Peyer's patch (tissue), 4 donors: ENCODE measurements around the gene MMAB. TPM values are rescaled to one million over a fixed set of nuclear protein-coding genes. Genes with fewer than 3 reads are reported as not detected.

Experiments
- DNase-seq, 3 donors: peaks; one replicate each; pipeline ENCODE4 v3.0.0-alpha.2; 2017 to 2019
- H3K27ac ChIP-seq, 4 donors: fragments of 200-600 bp; sonication (generic); one replicate each; pipeline ENCODE4 v1.5.1; 2016 to 2019
- H3K27me3 ChIP-seq, 2 donors: fragments of 200-600 bp; sonication (generic); one replicate each; pipeline ENCODE4 v1.5.1; 2019
- H3K36me3 ChIP-seq, 3 donors: fragments of 200-600 bp; sonication (generic); one replicate each; pipeline ENCODE4 v1.5.1; 2016 to 2019
- H3K4me1 ChIP-seq, 4 donors: fragments of 200-600 bp; sonication (generic); one replicate each; pipeline ENCODE4 v1.5.1; 2016 to 2019
- H3K4me3 ChIP-seq, 4 donors: fragments of 200-600 bp; sonication (generic); 1 replicate in 3 of 4; 2 replicates in 1 of 4; pipeline ENCODE4 v1.5.1; 2016 to 2019; ENCODE audit warnings: mild to moderate bottlenecking in 1 of 4
- H3K9me3 ChIP-seq, 4 donors: fragments of 200-600 bp; sonication (generic); one replicate each; pipeline ENCODE4 v1.5.1; 2016 to 2019; ENCODE audit warnings: mild to moderate bottlenecking in 1 of 4
- CTCF ChIP-seq, 6 experiments: fragments of 450-650 bp in 4 of 6; fragments of 200-600 bp in 2 of 6; sonication (generic) in 1 of 6; IDR thresholded peaks; one replicate each; pipeline ENCODE4 v1.5.1; 2017 to 2019; ENCODE audit warnings: antibody characterized with exemption in 6 of 6, mild to moderate bottlenecking in 3 of 6, moderate library complexity in 1 of 6
- POLR2A ChIP-seq, 2 donors: fragments of 450-650 bp; IDR thresholded peaks; one replicate each; pipeline ENCODE4 v1.5.1; 2017; ENCODE audit warnings: antibody characterized with exemption in 2 of 2, mild to moderate bottlenecking in 2 of 2, moderate library complexity in 2 of 2
- total RNA-seq, 4 donors: library from RNA; depleted of rRNA; stranded (reverse); fragments of >200 nt; gene quantifications; one replicate each; pipeline ENCODE4 v1.1.0, GENCODE V29; 2016

Gene MMAB
- 10 to 100 TPM; 30.8 to 41.4 (median 32.1) TPM for total RNA-seq

GRCh38 chr12:109573029-109573913, at the start of gene MMAB, which contains the start of gene MVK:
Gene MMAB, minus strand, starts transcription at chr12:109573504. Its CDS starts 24 bp downstream, at chr12:109573480.
Gene MVK, plus strand, starts transcription at chr12:109573794. Its CDS starts 1,029 bp downstream, at chr12:109574823.
- H3K27ac ChIP-seq = peak within 1 kb of the TSS; percentile 84 to 91 (median 88)
- H3K36me3 ChIP-seq = peaks cover 0 to 43% (median 0%) of the 10 kb centered on the region in 3 donors
- H3K9me3 ChIP-seq = no peaks in the 10 kb centered on the region
- peak within 1 kb of the TSS; percentile 71 to 95 (median 82) for H3K4me3 ChIP-seq
- TF ChIP-seq CTCF (IDR thresholded peaks at IDR 0.05) (peak in 1 of 6 experiments; percentile 16), POLR2A (IDR thresholded peaks at IDR 0.05) (peak; percentile 70 to 74)
- no peaks in the 10 kb centered on the region for H3K27me3 ChIP-seq
- DNase-seq = peak; percentile 98 to 100 (median 99)
- peaks cover 0 to 15% (median 3%) of the 10 kb centered on the region in 4 donors for H3K4me1 ChIP-seq

GRCh38 chr12:109621901-109622364, 48.6 kb upstream of the MMAB start:
- no peak for TF ChIP-seq CTCF (IDR thresholded peaks at IDR 0.05)
- no peak for TF ChIP-seq POLR2A (IDR thresholded peaks at IDR 0.05)
- Histone ChIP-seq H3K4me3 (no peak overlapping the region), H3K4me1 (no peaks in the 10 kb centered on the region), H3K36me3 (no peaks in the 10 kb centered on the region), H3K27me3 (no peaks in the 10 kb centered on the region), H3K9me3 (no peaks in the 10 kb centered on the region), H3K27ac (no peak overlapping the region)
- DNase-seq = no peak

- TF ChIP-seq CTCF (IDR thresholded peaks at IDR 0.05) = no peak
- TF ChIP-seq POLR2A (IDR thresholded peaks at IDR 0.05) = no peak
- Histone ChIP-seq H3K27ac (no peak overlapping the region), H3K36me3 (no peaks in the 10 kb centered on the region), H3K4me1 (no peaks in the 10 kb centered on the region), H3K9me3 (no peaks in the 10 kb centered on the region), H3K4me3 (no peak overlapping the region), H3K27me3 (no peaks in the 10 kb centered on the region)
- no peak for DNase-seq
These were observed 47.9 kb upstream of the MMAB start for GRCh38 chr12:109621211-109621694.

GRCh38 chr12:109619002-109619604, 45.8 kb upstream of the MMAB start:
- TF ChIP-seq CTCF (IDR thresholded peaks at IDR 0.05) (no peak), POLR2A (IDR thresholded peaks at IDR 0.05) (no peak)
- H3K27ac ChIP-seq = no peak overlapping the region

GRCh38 chr12:109618082-109618481, 44.8 kb upstream of the MMAB start:
- DNase-seq = no peak
- TF ChIP-seq POLR2A (IDR thresholded peaks at IDR 0.05) = no peak
- no peak for TF ChIP-seq CTCF (IDR thresholded peaks at IDR 0.05)
- Histone ChIP-seq H3K9me3 (no peaks in the 10 kb centered on the region), H3K27me3 (no peaks in the 10 kb centered on the region), H3K27ac (no peak overlapping the region), H3K36me3 (no peaks in the 10 kb centered on the region), H3K4me1 (no peaks in the 10 kb centered on the region), H3K4me3 (no peak overlapping the region)

More at GRCh38 chr12:109619002-109619604, 45.8 kb upstream of the MMAB start:
- Histone ChIP-seq H3K4me3 (no peak overlapping the region), H3K27me3 (no peaks in the 10 kb centered on the region), H3K9me3 (no peaks in the 10 kb centered on the region), H3K36me3 (no peaks in the 10 kb centered on the region), H3K4me1 (no peaks in the 10 kb centered on the region)
- DNase-seq = no peak
